C4-2B (cell line): ENCODE measurements around the gene PER3.

Experiments used
- H3K27ac ChIP-seq: fragments of 450-650 bp; 2 replicates; pipeline ENCODE4 v1.5.1; 2017
- CTCF ChIP-seq: fragments of 450-650 bp; conservative IDR thresholded peaks from 2 replicates; pipeline ENCODE4 v1.5.1; 2017; ENCODE audit warnings: mild to moderate bottlenecking
- ZFX ChIP-seq: fragments of 450-650 bp; IDR thresholded peaks from 2 replicates; pipeline ENCODE4 v1.6.1; 2017

PER3 gene

GRCh38 chr1:7861452-7861851 is 77.4 kb downstream of the PER3 start:
- TF ChIP-seq ZFX: no peak
- TF ChIP-seq CTCF: no peak
- no peak overlapping the region for H3K27ac ChIP-seq

GRCh38 chr1:7862211-7863060 is 78.3 kb downstream of the PER3 start:
- no peak overlapping the region for H3K27ac ChIP-seq
- no peak for TF ChIP-seq CTCF
- no peak for TF ChIP-seq ZFX

GRCh38 chr1:7863756-7864328 is 79.8 kb downstream of the PER3 start:
- H3K27ac ChIP-seq: no peak overlapping the region
- TF ChIP-seq ZFX: no peak
- TF ChIP-seq CTCF: no peak

- TF ChIP-seq ZFX (no peak), CTCF (no peak)
Observed at GRCh38 chr1:7865978-7866377, 81.9 kb downstream of the PER3 start.

GRCh38 chr1:7868070-7868780 is 84.1 kb downstream of the PER3 start:
- no peak for TF ChIP-seq ZFX
- TF ChIP-seq CTCF: no peak
- H3K27ac ChIP-seq: no peak overlapping the region

More at GRCh38 chr1:7865978-7866377, 81.9 kb downstream of the PER3 start:
- H3K27ac ChIP-seq: no peak overlapping the region

GRCh38 chr1:7869136-7869920 is 85.2 kb downstream of the PER3 start:
- TF ChIP-seq ZFX (no peak), CTCF (no peak)
- H3K27ac ChIP-seq: no peak overlapping the region
